IPS-NIHi11 (cell line): ENCODE results near the gene PLCH2.

ENCODE experiments used
- DNase-seq: peaks from one replicate; pipeline ENCODE4 v3.0.0; 2012; ENCODE audit warnings: mixed read lengths, low spot score

The PLCH2 gene

DNA sequence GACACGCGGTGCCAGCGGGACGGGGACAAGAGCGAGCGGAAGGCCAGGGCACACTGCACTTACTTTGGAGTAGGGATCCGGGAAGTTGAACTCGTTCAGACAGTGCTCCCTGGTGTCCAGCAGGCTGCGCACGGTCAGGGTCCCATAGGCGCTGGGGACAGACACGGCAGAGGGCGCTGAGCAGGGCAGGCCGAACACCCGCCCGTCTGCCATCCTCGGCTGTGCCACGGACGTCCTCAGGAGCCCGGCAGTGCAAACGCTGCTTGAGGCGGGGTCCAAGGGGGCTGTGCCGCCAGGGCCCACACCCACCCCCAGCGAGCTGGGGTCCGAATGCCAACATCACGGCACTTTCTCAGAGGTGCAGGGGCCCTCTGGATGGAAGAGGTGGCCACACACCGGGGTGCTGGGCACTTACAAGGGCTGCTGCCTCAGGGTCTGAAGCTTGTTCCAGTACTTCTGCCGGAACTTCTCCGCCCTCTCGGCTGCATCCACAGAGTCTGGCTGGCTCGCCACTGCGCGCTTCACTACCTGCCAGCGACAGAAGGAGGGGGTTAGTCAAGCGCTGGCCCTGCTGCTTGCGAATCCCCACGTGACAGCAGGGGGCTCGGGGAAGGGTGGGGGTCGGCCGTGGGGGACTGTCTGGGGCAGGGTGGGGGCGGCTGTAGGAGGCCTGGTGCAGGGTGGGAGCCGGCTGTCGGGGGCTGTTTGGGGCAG lies 38.0 kb downstream of the PLCH2 start:
- no peak for DNase-seq

GRCh38 chr1:2514863-2515762 lies 39.0 kb downstream of the PLCH2 start:
- no peak for DNase-seq

GRCh38 chr1:2515763-2516080 lies 39.6 kb downstream of the PLCH2 start:
- DNase-seq, result no peak

GRCh38 chr1:2516124-2516523 lies 40.0 kb downstream of the PLCH2 start:
- no peak for DNase-seq

DNA sequence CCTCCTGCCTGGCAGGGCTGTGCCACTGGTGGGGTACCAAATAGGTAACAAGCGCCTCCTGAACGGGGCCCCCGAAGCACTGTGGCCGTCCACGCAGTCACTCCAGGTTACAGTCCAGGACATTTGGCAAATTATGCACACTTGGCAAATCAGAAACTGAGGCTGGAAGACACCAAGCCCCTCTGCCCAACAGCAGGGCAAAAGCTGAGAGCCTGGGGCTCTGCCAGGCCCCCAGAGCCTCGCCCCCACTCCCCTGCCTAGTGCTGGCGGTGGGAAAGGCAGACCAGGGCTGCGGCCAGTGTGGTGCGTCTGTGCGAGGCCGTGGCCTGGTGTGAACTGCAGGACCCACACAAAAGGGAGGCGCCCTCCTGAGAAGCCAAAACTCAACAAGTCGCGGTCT lies 40.9 kb downstream of the PLCH2 start:
- no peak for DNase-seq

DNA sequence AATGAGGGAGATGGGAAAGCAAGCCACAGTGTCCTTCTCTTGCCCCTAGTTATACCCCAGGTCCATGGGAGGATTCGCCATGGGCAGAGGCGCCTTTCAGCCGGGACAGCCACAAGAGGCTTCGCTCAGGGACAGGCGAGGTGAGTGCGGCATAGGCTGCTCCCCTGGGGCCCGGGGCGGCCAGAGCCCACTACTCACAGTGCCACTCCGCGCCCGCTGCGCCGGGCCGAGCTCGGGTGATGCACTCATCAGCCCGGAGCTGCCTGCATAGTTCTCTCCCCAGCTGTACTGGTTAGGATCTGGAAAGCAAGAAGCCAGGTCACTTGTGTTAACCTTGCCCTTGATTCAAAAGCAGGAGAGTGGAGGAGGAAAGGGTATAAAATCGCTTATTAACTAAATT lies 41.9 kb downstream of the PLCH2 start:
- DNase-seq, result no peak

DNA sequence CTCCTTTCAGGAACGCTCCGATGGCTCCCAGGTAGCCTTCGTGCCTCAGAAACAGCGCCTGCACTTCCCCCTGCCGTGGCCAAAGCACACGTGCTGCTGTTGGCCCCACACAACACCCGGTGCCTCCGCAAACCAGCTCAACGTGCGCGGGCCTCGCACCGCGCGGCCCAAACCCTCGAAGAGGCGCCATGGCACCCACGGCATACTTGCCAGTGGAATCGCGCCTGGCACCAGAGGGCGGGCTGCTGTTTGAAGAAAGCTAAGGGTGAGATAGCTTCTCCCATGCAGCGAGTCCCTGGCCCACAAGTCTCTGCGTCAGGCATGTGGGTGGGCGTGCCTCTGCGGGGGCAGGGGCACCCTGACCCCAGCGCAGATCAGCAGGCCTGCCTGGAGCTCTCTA lies 42.4 kb downstream of the PLCH2 start:
- no peak for DNase-seq

DNA sequence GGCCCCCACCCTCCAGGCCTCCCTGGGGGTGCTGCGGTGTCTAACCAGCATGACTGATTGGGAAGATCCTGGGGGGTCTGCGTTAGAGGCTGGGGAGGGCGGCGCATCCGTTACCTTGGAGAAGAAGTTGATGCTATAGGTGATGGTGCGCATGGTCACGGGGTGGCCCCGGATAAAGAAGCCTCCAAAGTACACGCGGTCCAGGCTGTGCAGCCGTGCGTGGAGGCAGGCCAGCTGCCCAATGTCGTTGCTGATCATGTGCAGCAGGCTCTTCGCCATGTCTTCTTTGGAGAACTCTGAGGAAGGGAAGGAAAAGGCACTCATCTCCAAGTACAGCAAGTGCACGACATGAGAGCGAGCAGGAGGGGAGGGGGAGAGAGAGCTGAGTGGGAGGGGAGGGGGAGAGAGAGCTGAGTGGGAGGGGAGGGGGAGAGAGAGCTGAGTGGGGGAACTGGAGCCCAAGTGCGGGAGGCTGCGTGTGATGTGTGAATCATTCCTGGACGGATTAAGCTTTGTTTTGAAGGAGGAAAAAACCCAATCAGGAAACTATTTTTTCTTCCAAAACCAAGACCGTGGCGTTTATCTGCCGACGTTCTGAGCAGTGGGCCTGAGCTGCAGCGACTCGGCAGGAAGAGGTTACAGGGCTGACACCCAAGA lies 43.1 kb downstream of the PLCH2 start:
- DNase-seq, result no peak

DNA sequence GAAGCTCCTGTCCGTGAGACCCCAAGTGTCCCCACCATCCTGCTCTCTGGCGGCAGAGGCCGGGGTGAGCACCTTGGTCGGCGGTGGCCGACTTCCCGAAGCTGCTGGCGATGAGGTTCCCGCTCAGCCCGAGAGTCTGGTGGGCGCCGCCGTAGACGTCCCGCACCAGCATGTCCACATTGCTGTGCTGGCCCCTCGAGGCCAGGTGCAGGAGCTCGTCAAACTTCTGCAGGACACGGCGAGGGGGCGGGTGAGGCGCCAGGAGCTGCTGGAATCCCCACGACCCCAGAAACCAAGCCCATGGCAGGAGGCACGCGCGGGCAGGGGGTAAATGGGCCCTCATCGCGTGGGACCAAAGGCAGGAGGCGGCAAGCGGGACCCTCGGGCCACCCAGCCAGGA lies 43.6 kb downstream of the PLCH2 start:
- no peak for DNase-seq

DNA sequence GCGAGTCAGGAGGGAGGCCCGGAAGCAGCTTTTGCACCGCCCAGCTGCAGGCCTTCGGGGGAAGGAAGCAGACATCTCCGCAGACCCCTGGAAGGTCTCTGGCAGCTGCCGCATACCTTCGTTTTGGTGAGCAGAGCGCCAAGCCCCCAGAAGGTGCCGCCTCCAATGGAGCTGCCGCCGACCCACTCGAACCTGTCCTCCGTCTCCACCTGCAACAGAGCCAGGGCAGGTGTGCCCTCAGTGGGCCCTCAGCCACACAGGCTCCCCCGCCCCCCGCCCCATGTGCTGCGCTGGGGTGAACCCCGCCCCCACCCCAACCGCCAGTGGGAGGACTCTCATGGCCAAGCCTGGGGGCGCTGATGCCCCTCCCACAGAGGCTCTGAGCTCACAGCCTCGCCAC lies 44.1 kb downstream of the PLCH2 start:
- no peak for DNase-seq

GRCh38 chr1:2520806-2521205 lies 44.7 kb downstream of the PLCH2 start:
- DNase-seq, result no peak

- no peak for DNase-seq
Measured at GRCh38 chr1:2522230-2522629, 46.1 kb downstream of the PLCH2 start.

DNA sequence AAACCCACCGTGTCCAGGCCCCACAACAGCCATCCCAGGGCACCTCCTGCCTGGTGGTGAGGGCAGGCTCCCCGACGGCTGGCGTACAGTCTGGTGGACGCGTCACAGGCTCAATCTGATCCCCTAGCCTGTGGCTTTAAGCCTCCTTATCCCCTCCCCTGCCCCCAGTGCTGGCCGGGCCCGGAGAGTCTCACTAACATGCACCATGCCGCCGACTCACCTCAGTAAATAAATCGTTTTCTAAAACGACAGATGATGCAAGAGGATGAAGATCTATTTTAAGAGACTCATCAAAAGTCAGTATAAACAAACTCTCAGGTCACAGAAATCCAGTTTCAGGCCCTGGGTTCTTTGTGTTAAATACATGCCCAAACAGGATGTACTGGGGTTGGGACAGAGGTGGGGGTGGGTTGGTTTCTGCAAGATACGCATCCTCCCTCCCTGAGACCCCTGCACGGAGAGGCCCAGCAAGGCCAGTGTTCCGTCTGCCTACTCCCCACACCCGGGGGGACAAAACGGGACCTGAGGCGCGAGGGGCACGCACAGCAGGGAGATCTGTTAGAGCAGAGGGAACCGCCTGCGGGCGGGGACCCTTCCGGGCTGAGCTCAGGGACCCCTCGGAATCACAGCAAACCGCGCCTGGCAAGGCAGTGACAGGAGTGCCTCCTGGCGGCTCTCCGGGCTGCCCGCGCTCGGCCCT lies 47.3 kb downstream of the PLCH2 start:
- no peak for DNase-seq

GRCh38 chr1:2523891-2524609 lies 48.0 kb downstream of the PLCH2 start:
- DNase-seq, result no peak

DNA sequence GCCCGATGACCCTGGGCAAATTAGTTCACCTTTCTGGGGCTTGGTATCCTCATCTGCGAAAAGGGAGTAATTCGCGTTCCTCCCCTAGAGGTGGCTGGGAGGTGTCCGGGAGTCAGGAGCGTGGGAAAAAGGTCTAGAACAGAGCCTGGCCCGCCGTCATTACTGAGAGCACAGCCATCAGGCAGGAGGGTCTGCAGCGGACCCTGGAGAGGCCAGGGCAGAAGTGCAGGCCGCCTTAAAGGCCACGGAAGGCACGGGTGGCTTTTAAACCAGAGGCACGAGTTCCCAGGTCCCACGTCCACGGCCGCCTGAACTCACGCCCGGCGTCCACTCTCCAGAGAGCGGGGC lies 49.5 kb downstream of the PLCH2 start:
- no peak for DNase-seq

- DNase-seq, result peak; percentile 96
Measured at GRCh38 chr1:2525920-2526823, 50.1 kb downstream of the PLCH2 start, which contains the start of gene PANK4. TSS of gene PANK4 (minus strand) at chr1:2526596. CDS start at chr1:2526587, 9 bp downstream.

GRCh38 chr1:2526824-2527555 lies 50.9 kb downstream of the PLCH2 start:
- no peak for DNase-seq

GRCh38 chr1:2527556-2527860 lies 51.4 kb downstream of the PLCH2 start:
- DNase-seq, result no peak

DNA sequence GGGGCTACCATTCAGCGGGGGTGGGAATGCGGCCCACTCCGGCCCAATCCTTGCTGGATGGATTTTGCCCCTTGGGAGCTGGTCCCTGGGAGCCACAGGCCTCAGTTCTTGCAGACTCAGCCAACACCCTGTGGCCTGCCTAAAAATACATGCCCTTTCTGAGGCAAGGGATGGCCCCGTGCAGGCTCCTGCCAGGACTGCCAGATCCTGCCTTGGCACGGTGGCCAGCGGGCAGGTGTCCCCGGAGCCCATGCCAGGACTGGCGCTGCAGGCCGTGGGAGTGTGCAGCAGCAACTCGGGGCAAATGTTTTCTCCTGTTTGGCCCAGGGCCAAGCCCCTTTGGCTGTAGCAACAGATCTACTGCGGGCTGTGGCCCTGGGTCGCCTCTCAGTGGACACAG lies 51.9 kb downstream of the PLCH2 start:
- DNase-seq, result no peak

DNA sequence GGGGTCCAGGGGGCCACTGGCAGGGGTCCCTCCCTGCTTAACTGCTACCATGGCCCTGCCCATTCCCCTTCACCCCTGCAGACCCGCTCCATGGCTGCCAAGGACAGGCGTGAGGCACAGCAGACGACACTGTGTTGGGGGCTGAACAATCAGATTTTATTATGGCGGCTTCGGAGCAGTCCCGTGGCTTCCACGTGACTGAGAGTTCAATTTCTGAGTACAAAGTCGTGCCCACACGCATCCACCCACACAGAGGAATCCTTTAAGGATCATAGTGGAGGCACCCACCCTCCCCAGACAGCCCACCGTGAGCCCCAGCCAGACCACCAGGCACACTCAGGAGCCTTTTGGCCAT lies 52.5 kb downstream of the PLCH2 start:
- DNase-seq, result no peak
